OCI-LY1 (cell line): ENCODE measurements around the gene ADAMTS6.

Experiments used
- H2AFZ ChIP-seq: fragments of 200-600 bp; sonication (generic), shearing (Covaris generic); 2 replicates; pipeline ENCODE4 v1.6.0; 2014; ENCODE audit warnings: antibody characterized with exemption, mild to moderate bottlenecking, low read length
- H3F3A ChIP-seq: fragments of 200-600 bp; sonication (generic), shearing (Covaris generic); 2 replicates; pipeline ENCODE4 v1.6.0; 2014; ENCODE audit warnings: mild to moderate bottlenecking, antibody characterized with exemption, low read length, moderate library complexity; ENCODE audit not compliant: insufficient read depth
- H3K27ac ChIP-seq: fragments of 200-600 bp; sonication (generic); 2 replicates; pipeline ENCODE4 v1.5.1; 2014; ENCODE audit warnings: low read length, mixed run types, mild to moderate bottlenecking, low read depth; ENCODE audit not compliant: poor library complexity, severe bottlenecking
- H3K27me3 ChIP-seq: fragments of 200-600 bp; sonication (generic); 2 replicates; pipeline ENCODE4 v1.6.0; 2014; ENCODE audit warnings: antibody characterized with exemption, mild to moderate bottlenecking, low read length, moderate library complexity; ENCODE audit not compliant: insufficient read depth
- H3K36me3 ChIP-seq: fragments of 200-600 bp; sonication (generic); 2 replicates; pipeline ENCODE4 v1.6.1; 2014; ENCODE audit warnings: mild to moderate bottlenecking, antibody characterized with exemption, low read length, moderate library complexity, mixed read lengths; ENCODE audit not compliant: insufficient read depth
- H3K4me1 ChIP-seq: fragments of 200-600 bp; sonication (generic); 2 replicates; pipeline ENCODE4 v1.5.1; 2014; ENCODE audit warnings: mild to moderate bottlenecking, low read length, moderate library complexity; ENCODE audit not compliant: insufficient read depth, severe bottlenecking
- H3K4me2 ChIP-seq: fragments of 200-600 bp; sonication (generic), shearing (Covaris generic); 2 replicates; pipeline ENCODE4 v1.6.1; 2014; ENCODE audit warnings: low read length
- H3K4me3 ChIP-seq: fragments of 200-600 bp; sonication (generic); 2 replicates; pipeline ENCODE4 v1.5.1; 2014; ENCODE audit warnings: low read length, low read depth, mild to moderate bottlenecking, mixed read lengths; ENCODE audit not compliant: poor library complexity, severe bottlenecking
- H3K79me2 ChIP-seq: fragments of 200-600 bp; shearing (Covaris generic); 2 replicates; pipeline ENCODE4 v1.6.1; 2016; ENCODE audit warnings: mixed run types, low read length, mixed read lengths; ENCODE audit not compliant: insufficient read depth
- H3K9ac ChIP-seq: fragments of 200-600 bp; sonication (generic), shearing (Covaris generic); 2 replicates; pipeline ENCODE4 v1.6.1; 2014; ENCODE audit warnings: mild to moderate bottlenecking, low read length, mixed read lengths
- H3K9me2 ChIP-seq: fragments of 200-600 bp; sonication (generic), shearing (Covaris generic); 2 replicates; pipeline ENCODE4 v1.6.1; 2014; ENCODE audit warnings: low read depth, mild to moderate bottlenecking, low read length, mixed read lengths
- H3K9me3 ChIP-seq: fragments of 200-600 bp; shearing (Covaris generic); 2 replicates; pipeline ENCODE4 v1.6.1; 2014; ENCODE audit warnings: low read length, mixed read lengths
- H4K20me1 ChIP-seq: fragments of 200-600 bp; sonication (generic), shearing (Covaris generic); 2 replicates; pipeline ENCODE4 v1.6.0; 2016; ENCODE audit warnings: mild to moderate bottlenecking, low read length; ENCODE audit not compliant: insufficient read depth
- EZH2 ChIP-seq: fragments of 200-600 bp; sonication (generic), shearing (Covaris generic); IDR thresholded peaks from 2 replicates; pipeline ENCODE4 v1.8.0; 2017; ENCODE audit warnings: borderline replicate concordance, mixed run types, mild to moderate bottlenecking, antibody characterized with exemption, low read length, moderate library complexity, mixed read lengths
- TF ChIP-seq, protein P1 (sequence below): fragments of 200-600 bp; sonication (generic), shearing (Covaris generic); IDR thresholded peaks from 2 replicates; pipeline ENCODE4 v1.5.1; 2017; ENCODE audit warnings: mild to moderate bottlenecking, antibody characterized with exemption, low read length, moderate library complexity, mixed read lengths

ADAMTS6 gene

DNA sequence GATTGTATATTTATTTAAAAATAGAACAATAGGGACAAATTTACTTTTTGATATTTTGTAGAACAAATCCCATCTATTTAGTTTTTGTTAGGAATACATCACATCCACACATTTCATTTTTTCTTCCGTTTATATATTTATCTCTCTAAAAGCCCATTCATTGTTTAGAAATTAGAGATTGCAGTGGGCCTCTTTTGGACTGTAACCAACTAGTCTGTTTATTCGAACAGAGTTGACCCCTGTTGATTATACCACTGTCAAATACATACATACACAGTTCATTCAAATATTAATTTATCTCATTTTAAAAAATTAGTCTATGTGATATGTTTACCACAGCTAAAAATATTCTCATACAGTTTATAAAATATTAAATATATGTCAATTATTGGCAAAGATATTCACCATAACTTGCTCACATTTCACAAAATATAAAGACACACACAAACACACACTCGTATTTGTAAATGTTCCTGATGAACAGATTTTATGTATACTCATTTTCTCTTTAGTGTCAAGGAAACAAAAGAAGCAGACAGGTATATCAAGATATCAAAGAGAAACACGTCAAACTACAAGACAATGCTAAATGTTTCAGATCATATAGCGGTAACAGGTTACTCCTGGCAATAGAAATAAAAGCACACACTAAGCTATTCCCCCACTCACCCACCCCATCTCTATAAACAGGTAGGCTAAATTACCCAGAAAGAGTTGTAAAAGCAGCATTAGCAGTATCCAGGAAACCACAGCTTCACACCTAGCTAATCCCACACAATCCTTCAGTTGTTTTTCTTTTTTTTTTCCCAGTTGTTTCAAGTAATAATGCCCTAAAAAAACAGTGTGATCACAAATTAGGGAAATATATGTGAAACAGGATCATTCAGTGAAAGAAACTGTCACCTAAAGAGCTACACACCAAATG is 283.9 kb downstream of the ADAMTS6 start:
- Histone ChIP-seq H2AFZ (no peak overlapping the region), H3K4me3 (no peak overlapping the region), H3K4me1 (no peaks in the 10 kb centered on the region), H3K27ac (no peak overlapping the region), H3K9ac (no peak overlapping the region), H3K36me3 (no peaks in the 10 kb centered on the region), H3F3A (no peaks in the 10 kb centered on the region), H3K4me2 (no peak overlapping the region), H3K27me3 (no peaks in the 10 kb centered on the region), H4K20me1 (no peaks in the 10 kb centered on the region), H3K9me3 (no peaks in the 10 kb centered on the region), H3K9me2 (no peaks in the 10 kb centered on the region), H3K79me2 (no peaks in the 10 kb centered on the region)
- TF ChIP-seq, protein P1, sequence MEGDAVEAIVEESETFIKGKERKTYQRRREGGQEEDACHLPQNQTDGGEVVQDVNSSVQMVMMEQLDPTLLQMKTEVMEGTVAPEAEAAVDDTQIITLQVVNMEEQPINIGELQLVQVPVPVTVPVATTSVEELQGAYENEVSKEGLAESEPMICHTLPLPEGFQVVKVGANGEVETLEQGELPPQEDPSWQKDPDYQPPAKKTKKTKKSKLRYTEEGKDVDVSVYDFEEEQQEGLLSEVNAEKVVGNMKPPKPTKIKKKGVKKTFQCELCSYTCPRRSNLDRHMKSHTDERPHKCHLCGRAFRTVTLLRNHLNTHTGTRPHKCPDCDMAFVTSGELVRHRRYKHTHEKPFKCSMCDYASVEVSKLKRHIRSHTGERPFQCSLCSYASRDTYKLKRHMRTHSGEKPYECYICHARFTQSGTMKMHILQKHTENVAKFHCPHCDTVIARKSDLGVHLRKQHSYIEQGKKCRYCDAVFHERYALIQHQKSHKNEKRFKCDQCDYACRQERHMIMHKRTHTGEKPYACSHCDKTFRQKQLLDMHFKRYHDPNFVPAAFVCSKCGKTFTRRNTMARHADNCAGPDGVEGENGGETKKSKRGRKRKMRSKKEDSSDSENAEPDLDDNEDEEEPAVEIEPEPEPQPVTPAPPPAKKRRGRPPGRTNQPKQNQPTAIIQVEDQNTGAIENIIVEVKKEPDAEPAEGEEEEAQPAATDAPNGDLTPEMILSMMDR: no peak
- TF ChIP-seq EZH2: no peak

DNA sequence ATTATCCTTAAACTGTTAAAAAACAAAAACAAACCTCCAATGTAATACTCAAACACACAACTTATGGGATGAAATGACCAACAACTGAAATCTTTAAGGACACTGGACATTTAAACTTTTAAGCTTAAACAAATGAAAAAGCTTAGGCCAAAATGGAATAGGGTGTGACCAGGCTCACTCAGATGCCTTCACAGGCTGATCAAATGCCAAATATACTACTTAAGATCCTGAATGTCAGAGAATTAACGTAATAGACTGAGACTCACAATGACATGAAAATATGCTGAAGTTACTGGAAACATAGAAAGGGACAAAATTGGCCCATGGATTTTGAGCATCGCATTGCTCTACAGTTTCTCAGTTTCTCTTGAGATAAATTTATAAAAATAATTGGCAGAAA is 286.8 kb downstream of the ADAMTS6 start:
- no peak overlapping the region for H3K27ac ChIP-seq
- no peak overlapping the region for H3K9ac ChIP-seq
- no peaks in the 10 kb centered on the region for H4K20me1 ChIP-seq
- H3K27me3 ChIP-seq: no peaks in the 10 kb centered on the region
- no peaks in the 10 kb centered on the region for H3K9me2 ChIP-seq
- no peak overlapping the region for H3K4me2 ChIP-seq
- no peak for TF ChIP-seq EZH2
- TF ChIP-seq, protein P1: no peak
- no peak overlapping the region for H3K4me3 ChIP-seq
- no peaks in the 10 kb centered on the region for H3K4me1 ChIP-seq
- H3K79me2 ChIP-seq: no peaks in the 10 kb centered on the region
- H3K9me3 ChIP-seq: no peaks in the 10 kb centered on the region
- H3F3A ChIP-seq: no peaks in the 10 kb centered on the region
- no peak overlapping the region for H2AFZ ChIP-seq
- no peaks in the 10 kb centered on the region for H3K36me3 ChIP-seq

DNA sequence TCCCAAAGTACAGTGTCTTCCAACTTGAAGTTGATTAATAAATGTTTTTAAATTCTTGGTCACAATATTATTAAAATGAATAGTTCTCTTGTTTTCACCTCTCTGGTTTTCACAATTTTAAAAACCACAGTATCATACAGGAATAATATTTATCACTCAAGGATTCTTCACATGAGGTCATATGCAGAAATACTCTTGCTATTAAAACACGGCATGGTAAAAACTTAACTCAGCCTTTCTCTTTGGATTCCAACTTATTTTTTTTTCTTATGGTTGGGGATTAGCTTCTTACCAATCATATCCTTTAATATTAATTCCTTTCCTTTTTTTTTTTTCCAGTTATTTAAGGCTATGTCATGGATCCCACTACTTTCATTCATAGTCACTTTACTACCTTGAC is 289.4 kb downstream of the ADAMTS6 start:
- Histone ChIP-seq H2AFZ (no peak overlapping the region), H3K9me2 (no peaks in the 10 kb centered on the region), H3K9ac (no peak overlapping the region), H3K27me3 (no peaks in the 10 kb centered on the region), H3K27ac (no peak overlapping the region), H3K4me3 (no peak overlapping the region), H3K79me2 (no peaks in the 10 kb centered on the region), H3F3A (no peaks in the 10 kb centered on the region), H4K20me1 (no peaks in the 10 kb centered on the region), H3K4me2 (no peak overlapping the region), H3K36me3 (no peaks in the 10 kb centered on the region), H3K4me1 (peaks cover 6% of the 10 kb centered on the region), H3K9me3 (no peaks in the 10 kb centered on the region)
- no peak for TF ChIP-seq EZH2
- TF ChIP-seq, protein P1: no peak
